ENCODE data around the gene TBL1XR1. TPM values are rescaled to one million over a fixed set of nuclear protein-coding genes. Genes with fewer than 3 reads are reported as not detected.

Gene TBL1XR1
- total RNA-seq, 1 experiment from 2014 or later = 180 TPM

GRCh38 chr3:177058648-177059047 lies 138.6 kb downstream of the TBL1XR1 start:
- TF ChIP-seq MAX (IDR thresholded peaks at IDR 0.05) (no peak), ZBTB33 (IDR thresholded peaks at IDR 0.05; ENCODE audit: extremely low read depth, insufficient replicate concordance, low read length) (no peak), POLR2AphosphoS5 (IDR thresholded peaks at IDR 0.05; ENCODE audit: low read depth, low read length) (no peak), FOSL1 (IDR thresholded peaks at IDR 0.05; ENCODE audit: low read depth) (no peak), CTCF (IDR thresholded peaks at IDR 0.05 in 2 of 3, conservative IDR thresholded peaks at IDR 0.05 in 1 of 3; ENCODE audit: borderline replicate concordance in 1 of 3, insufficient read depth in 1 of 3, low read depth in 2 of 3, low read length in 2 of 3) (no peak), TCF7L2 (IDR thresholded peaks at IDR 0.05; ENCODE audit: borderline replicate concordance, extremely low read depth, insufficient read depth, insufficient read length) (no peak), REST (IDR thresholded peaks at IDR 0.05; ENCODE audit: low read depth) (no peak), ZFX (IDR thresholded peaks at IDR 0.05) (no peak), EGR1 (IDR thresholded peaks at IDR 0.05; ENCODE audit: low read depth) (no peak)
- Histone ChIP-seq H3K9ac (ENCODE audit: low read length) (no peak overlapping the region), H3K27ac (ENCODE audit: low read depth, low read length) (no peak overlapping the region), H3K4me1 (ENCODE audit: control insufficient read depth in 1 of 2, insufficient read depth in 2 of 2, low read length in 2 of 2) (peaks cover 3% of the 10 kb centered on the region in 2 experiments; a peak in 2 of 4 replicates), H3K36me3 (ENCODE audit: control insufficient read depth in 1 of 2, insufficient read depth in 2 of 2, low read length in 2 of 2) (no peaks in the 10 kb centered on the region), H3K79me2 (ENCODE audit: insufficient read depth, low read length) (peaks cover 80% of the 10 kb centered on the region), H3K27me3 (ENCODE audit: insufficient read depth, low read length) (no peaks in the 10 kb centered on the region), H3K4me3 (replicated peaks in 1 of 2; ENCODE audit: low read depth in 1 of 2, low read length in 2 of 2) (no peak overlapping the region), H4K20me1 (ENCODE audit: insufficient read depth) (no peaks in the 10 kb centered on the region), H3K4me2 (ENCODE audit: low read length) (no peak overlapping the region), H3K9me3 (ENCODE audit: control insufficient read depth in 1 of 2, insufficient read depth in 1 of 2, low read depth in 1 of 2, low read length in 2 of 2) (no peaks in the 10 kb centered on the region), H3K9me2 (ENCODE audit: insufficient read depth) (no peaks in the 10 kb centered on the region), H2AFZ (ENCODE audit: low read depth, low read length, poor library complexity, severe bottlenecking) (no peak overlapping the region)
- intact Hi-C loops (cut with micrococcal nuclease) = no loop called here
- DNase-seq (ENCODE audit: low read depth, low spot score) (no peak), ATAC-seq (no peak)
- POLR2A ChIA-PET = no interaction called here
- no TSS peak for BruUV-seq (replicated peaks)
- RAD21 ChIA-PET (ENCODE audit: low non-redundant PET in 1 of 2, low total read pairs in 2 of 2, uncharacterized antibody in 2 of 2, unreplicated experiment in 2 of 2) = no interaction called here
- CTCF ChIA-PET = no interaction called here

All from HCT116 (cell line).